Vagina (tissue), 2 donors: Measurements from ENCODE around the gene DDX39B.

ENCODE experiments used
- CTCF ChIP-seq, 3 experiments: fragments of 450-650 bp in 2 of 3; fragments of 200-600 bp in 1 of 3; sonication (generic) in 1 of 3; IDR thresholded peaks; one replicate each; pipeline ENCODE4 v1.5.1; 2017 to 2019; ENCODE audit warnings: antibody characterized with exemption in 3 of 3, mild to moderate bottlenecking in 2 of 3, moderate library complexity in 2 of 3
- POLR2A ChIP-seq, 2 donors: fragments of 450-650 bp; IDR thresholded peaks; one replicate each; pipeline ENCODE4 v1.6.1; 2017; ENCODE audit warnings: antibody characterized with exemption in 2 of 2, mild to moderate bottlenecking in 2 of 2, moderate library complexity in 2 of 2

GRCh38 chr6:31574106-31575061, 32.6 kb upstream of the DDX39B start:
- TF ChIP-seq POLR2A (IDR thresholded peaks at IDR 0.05) (no peak), CTCF (IDR thresholded peaks at IDR 0.05) (no peak)
